ENCODE data around the gene RALGAPA2.
A peak's percentile ranks its signal among the peaks of the same experiment; 100 is the strongest.

RALGAPA2 gene
- total RNA-seq = 32.9 to 99.3 reads per million in 2 experiments

- DNase-seq (ENCODE audit: low read depth) = peak; percentile 92
Observed at GRCh38 chr20:20712474-20713243, at the start of gene RALGAPA2. RALGAPA2 (minus strand) TSS chr20:20712644; CDS start chr20:20712480, 164 bp downstream.

GRCh38 chr20:20761301-20761700, 48.9 kb upstream of the RALGAPA2 start:
- DNase-seq (ENCODE audit: low read depth) = no peak

GRCh38 chr20:20759132-20759531, 46.7 kb upstream of the RALGAPA2 start:
- no peak for DNase-seq (ENCODE audit: low read depth)

GRCh38 chr20:20755674-20756319, 43.4 kb upstream of the RALGAPA2 start:
- no peak for DNase-seq (ENCODE audit: low read depth)

GRCh38 chr20:20755231-20755630, 42.8 kb upstream of the RALGAPA2 start:
- no peak for DNase-seq (ENCODE audit: low read depth)

GRCh38 chr20:20754714-20755113, 42.3 kb upstream of the RALGAPA2 start:
- DNase-seq (ENCODE audit: low read depth) = no peak

- DNase-seq (ENCODE audit: low read depth) = no peak
Observed at GRCh38 chr20:20752712-20753111, 40.3 kb upstream of the RALGAPA2 start.

- no peak for DNase-seq (ENCODE audit: low read depth)
Observed at GRCh38 chr20:20747298-20747697, 34.9 kb upstream of the RALGAPA2 start.

- DNase-seq (ENCODE audit: low read depth) = no peak
Observed at GRCh38 chr20:20744170-20744725, 31.8 kb upstream of the RALGAPA2 start.

- no peak for DNase-seq (ENCODE audit: low read depth)
Observed at GRCh38 chr20:20743511-20744169, 31.2 kb upstream of the RALGAPA2 start.

- no peak for DNase-seq (ENCODE audit: low read depth)
Observed at GRCh38 chr20:20741087-20742045, 28.9 kb upstream of the RALGAPA2 start.

- no peak for DNase-seq (ENCODE audit: low read depth)
Observed at GRCh38 chr20:20740541-20740940, 28.1 kb upstream of the RALGAPA2 start.

GRCh38 chr20:20737158-20737557, 24.7 kb upstream of the RALGAPA2 start:
- no peak for DNase-seq (ENCODE audit: low read depth)

GRCh38 chr20:20736303-20736702, 23.9 kb upstream of the RALGAPA2 start:
- DNase-seq (ENCODE audit: low read depth) = no peak

GRCh38 chr20:20734475-20734948, 22.1 kb upstream of the RALGAPA2 start:
- no peak for DNase-seq (ENCODE audit: low read depth)

GRCh38 chr20:20733943-20734342, 21.5 kb upstream of the RALGAPA2 start:
- no peak for DNase-seq (ENCODE audit: low read depth)

- DNase-seq (ENCODE audit: low read depth) = no peak
Observed at GRCh38 chr20:20732641-20733040, 20.2 kb upstream of the RALGAPA2 start.

- no peak for DNase-seq (ENCODE audit: low read depth)
Observed at GRCh38 chr20:20731945-20732296, 19.5 kb upstream of the RALGAPA2 start.

- DNase-seq (ENCODE audit: low read depth) = no peak
Observed at GRCh38 chr20:20731000-20731944, 18.8 kb upstream of the RALGAPA2 start.

- no peak for DNase-seq (ENCODE audit: low read depth)
Observed at GRCh38 chr20:20729563-20729962, 17.1 kb upstream of the RALGAPA2 start.
